Activated naive CD4-positive, alpha-beta T cell treated with Interleukin-2 at 50 U/mL for 16 hours (primary cell): Measurements from ENCODE around the gene CIAO2A.
"Not testable (repeated sequence)": the region's sequence is repeated elsewhere in the genome, so short reads cannot be mapped to it uniquely, and the experiment has no call there.

Source experiments
- DNase-seq: peaks from one replicate; pipeline ENCODE4 v3.0.0-alpha.2; 2020

CIAO2A gene

GRCh38 chr15:64093627-64094417 lies at the start of gene CIAO2A:
Gene CIAO2A, minus strand, starts transcription at chr15:64093838. Its CDS starts 70 bp downstream, at chr15:64093768.
- peak; percentile 93 for DNase-seq

- no peak for DNase-seq
Observed at GRCh38 chr15:64143276-64143675, 49.6 kb upstream of the CIAO2A start.

- no peak for DNase-seq
Observed at GRCh38 chr15:64141798-64142512, 48.3 kb upstream of the CIAO2A start.

GRCh38 chr15:64138331-64138941 lies 44.8 kb upstream of the CIAO2A start:
- no peak for DNase-seq

GRCh38 chr15:64137226-64137833 lies 43.7 kb upstream of the CIAO2A start:
- DNase-seq = no peak

- no peak for DNase-seq
Observed at GRCh38 chr15:64136347-64136746, 42.7 kb upstream of the CIAO2A start.

- no peak for DNase-seq
Observed at GRCh38 chr15:64134345-64134829, 40.7 kb upstream of the CIAO2A start.

GRCh38 chr15:64133623-64134344 lies 40.1 kb upstream of the CIAO2A start:
- DNase-seq = no peak

- DNase-seq = no peak
Observed at GRCh38 chr15:64132217-64132616, 38.6 kb upstream of the CIAO2A start.

- no peak for DNase-seq
Observed at GRCh38 chr15:64131547-64131946, 37.9 kb upstream of the CIAO2A start.

- DNase-seq = no peak
Observed at GRCh38 chr15:64130159-64130558, 36.5 kb upstream of the CIAO2A start.

- DNase-seq = no peak
Observed at GRCh38 chr15:64127521-64128270, 34.1 kb upstream of the CIAO2A start.

- no peak for DNase-seq
Observed at GRCh38 chr15:64125978-64126377, 32.3 kb upstream of the CIAO2A start.

- DNase-seq = no peak
Observed at GRCh38 chr15:64122936-64123351, 29.3 kb upstream of the CIAO2A start.

- no peak for DNase-seq
Observed at GRCh38 chr15:64122444-64122843, 28.8 kb upstream of the CIAO2A start.

GRCh38 chr15:64121614-64122013 lies 28.0 kb upstream of the CIAO2A start:
- DNase-seq = no peak

- not testable (repeated sequence) for DNase-seq
Observed at GRCh38 chr15:64120322-64120721, 26.7 kb upstream of the CIAO2A start.

- no peak for DNase-seq
Observed at GRCh38 chr15:64117759-64118487, 24.3 kb upstream of the CIAO2A start.

- no peak for DNase-seq
Observed at GRCh38 chr15:64112904-64113303, 19.3 kb upstream of the CIAO2A start.

- no peak for DNase-seq
Observed at GRCh38 chr15:64112073-64112772, 18.6 kb upstream of the CIAO2A start.
